Trophoblast cell (in vitro differentiated cells and primary cell): ENCODE measurements around the gene RALGAPA2.

ENCODE experiments used
- DNase-seq, 2 donors: peaks; one replicate each; pipeline ENCODE4 v3.0.0-alpha.2; 2016
- H2AFZ ChIP-seq: 2 replicates; pipeline ENCODE4 v1.6.1; 2013; ENCODE audit warnings: low read length, moderate library complexity, mild to moderate bottlenecking; ENCODE audit not compliant: insufficient read depth, poor library complexity
- H2AK5ac ChIP-seq: 2 replicates; pipeline ENCODE4 v1.6.1; 2013; ENCODE audit warnings: mild to moderate bottlenecking, low read length
- H2BK120ac ChIP-seq: 2 replicates; pipeline ENCODE4 v1.6.1; 2013; ENCODE audit warnings: low read length, mild to moderate bottlenecking, moderate library complexity; ENCODE audit not compliant: insufficient read depth, poor library complexity
- H2BK12ac ChIP-seq: 2 replicates; pipeline ENCODE4 v1.6.1; 2013; ENCODE audit warnings: mild to moderate bottlenecking, low read length, moderate library complexity
- H2BK5ac ChIP-seq: 2 replicates; pipeline ENCODE4 v1.6.1; 2013; ENCODE audit warnings: low read length, low read depth, moderate library complexity, mild to moderate bottlenecking; ENCODE audit not compliant: poor library complexity
- H3K14ac ChIP-seq: 2 replicates; pipeline ENCODE4 v1.6.1; 2013; ENCODE audit warnings: mild to moderate bottlenecking, low read length
- H3K18ac ChIP-seq: 2 replicates; pipeline ENCODE4 v1.6.1; 2013; ENCODE audit warnings: mild to moderate bottlenecking, low read length
- H3K23ac ChIP-seq: 2 replicates; pipeline ENCODE4 v1.6.1; 2013; ENCODE audit warnings: low read length
- H3K27ac ChIP-seq: 2 replicates; pipeline ENCODE4 v1.5.1; 2013; ENCODE audit warnings: low read depth, mild to moderate bottlenecking, inconsistent platforms, low read length, moderate library complexity
- H3K27me3 ChIP-seq: 2 replicates; pipeline ENCODE4 v1.6.1; 2013; ENCODE audit warnings: inconsistent platforms, mild to moderate bottlenecking, low read length, moderate library complexity; ENCODE audit not compliant: insufficient read depth
- H3K36me3 ChIP-seq, 2 experiments: 1 replicate in 1 of 2; 2 replicates in 1 of 2; pipeline ENCODE4 v1.6.1; 2013; ENCODE audit warnings: low read length in 2 of 2, mild to moderate bottlenecking in 2 of 2, moderate library complexity in 1 of 2; ENCODE audit not compliant: insufficient read depth in 2 of 2, control insufficient read depth in 1 of 2
- H3K4ac ChIP-seq: 2 replicates; pipeline ENCODE4 v1.6.1; 2013; ENCODE audit warnings: low read depth, mild to moderate bottlenecking, low read length, moderate library complexity
- H3K4me1 ChIP-seq, 2 experiments: 1 replicate in 1 of 2; 2 replicates in 1 of 2; pipeline ENCODE4 v1.6.1; 2013; ENCODE audit warnings: low read length in 2 of 2, mild to moderate bottlenecking in 2 of 2, moderate library complexity in 1 of 2; ENCODE audit not compliant: insufficient read depth in 2 of 2, control insufficient read depth in 1 of 2
- H3K4me2 ChIP-seq: 2 replicates; pipeline ENCODE4 v1.6.1; 2013; ENCODE audit warnings: inconsistent platforms, mild to moderate bottlenecking, low read length, moderate library complexity
- H3K4me3 ChIP-seq: 2 replicates; pipeline ENCODE4 v1.5.1; 2013; ENCODE audit warnings: mild to moderate bottlenecking, low read depth, low read length, inconsistent platforms
- H3K79me1 ChIP-seq: one replicate; pipeline ENCODE4 v1.6.1; 2013; ENCODE audit warnings: low read length
- H3K79me2 ChIP-seq: 2 replicates; pipeline ENCODE4 v1.6.1; 2013; ENCODE audit warnings: low read length, mild to moderate bottlenecking; ENCODE audit not compliant: control insufficient read depth, insufficient read depth, poor library complexity
- H3K9ac ChIP-seq: 2 replicates; pipeline ENCODE4 v1.6.1; 2013; ENCODE audit warnings: mild to moderate bottlenecking, low read length
- H3K9me3 ChIP-seq: 2 replicates; pipeline ENCODE4 v1.6.1; 2013; ENCODE audit warnings: low read depth, mild to moderate bottlenecking, control low read depth, inconsistent platforms, low read length; ENCODE audit not compliant: insufficient read depth
- H4K12ac ChIP-seq: 2 replicates; pipeline ENCODE4 v1.6.1; 2013; ENCODE audit warnings: low read depth, mild to moderate bottlenecking, low read length, moderate library complexity
- H4K8ac ChIP-seq: 2 replicates; pipeline ENCODE4 v1.6.1; 2013; ENCODE audit warnings: low read depth, mild to moderate bottlenecking, low read length, moderate library complexity
- H4K91ac ChIP-seq: one replicate; pipeline ENCODE4 v1.6.1; 2013; ENCODE audit warnings: low read depth, mild to moderate bottlenecking, low read length, moderate library complexity
- WGBS: extraction: QIAGEN DNeasy Blood & Tissue Kit; methylation state at CpG from one replicate; pipeline ENCODE4 v1.1.7; 2013; ENCODE audit warnings: missing lambda C conversion rate; ENCODE audit not compliant: insufficient read length, insufficient coverage; ENCODE audit errors: extremely low coverage; 5-methylcytosine and 5-hydroxymethylcytosine counted together

The RALGAPA2 gene

GRCh38 chr20:20395903-20396568, 316.4 kb downstream of the RALGAPA2 start:
- H3K14ac ChIP-seq = no peak overlapping the region
- WGBS = no CpG with 5 or more reads among the region's 29 CpGs
- no peaks in the 10 kb centered on the region for H3K9me3 ChIP-seq
- H3K4me2 ChIP-seq = no peak overlapping the region
- no peaks in the 10 kb centered on the region for H3K79me1 ChIP-seq
- H2AFZ ChIP-seq = no peak overlapping the region
- H3K4me1 ChIP-seq = no peaks in the 10 kb centered on the region
- no peak overlapping the region for H3K9ac ChIP-seq
- no peak overlapping the region for H4K12ac ChIP-seq
- no peak overlapping the region for H4K91ac ChIP-seq
- no peak for DNase-seq
- H4K8ac ChIP-seq = no peak overlapping the region
- H2BK5ac ChIP-seq = no peak overlapping the region
- no peaks in the 10 kb centered on the region for H3K79me2 ChIP-seq
- H3K27ac ChIP-seq = no peak overlapping the region
- H3K4me3 ChIP-seq = peak overlapping the region; percentile 60
- no peak overlapping the region for H2AK5ac ChIP-seq
- H3K23ac ChIP-seq = no peak overlapping the region
- H2BK12ac ChIP-seq = no peak overlapping the region
- no peak overlapping the region for H3K4ac ChIP-seq
- H3K18ac ChIP-seq = no peak overlapping the region
- H2BK120ac ChIP-seq = no peak overlapping the region
- peaks cover 0 to 4% of the 10 kb centered on the region in 2 experiments for H3K36me3 ChIP-seq
- H3K27me3 ChIP-seq = no peaks in the 10 kb centered on the region

GRCh38 chr20:20395087-20395486, 317.4 kb downstream of the RALGAPA2 start:
- no peak overlapping the region for H3K4me2 ChIP-seq
- no peak overlapping the region for H3K4ac ChIP-seq
- peaks cover 0 to 4% of the 10 kb centered on the region in 2 experiments for H3K36me3 ChIP-seq
- no peaks in the 10 kb centered on the region for H3K27me3 ChIP-seq
- no peak overlapping the region for H3K14ac ChIP-seq
- H3K27ac ChIP-seq = no peak overlapping the region
- DNase-seq = no peak
- H3K4me3 ChIP-seq = peak overlapping the region; percentile 25
- H2BK120ac ChIP-seq = no peak overlapping the region
- H3K9ac ChIP-seq = no peak overlapping the region
- no peaks in the 10 kb centered on the region for H3K79me1 ChIP-seq
- H2AFZ ChIP-seq = no peak overlapping the region
- no peak overlapping the region for H4K8ac ChIP-seq
- no peak overlapping the region for H4K91ac ChIP-seq
- WGBS = no CpG with 5 or more reads among the region's 12 CpGs
- no peak overlapping the region for H2BK12ac ChIP-seq
- no peaks in the 10 kb centered on the region for H3K79me2 ChIP-seq
- H3K18ac ChIP-seq = no peak overlapping the region
- H4K12ac ChIP-seq = no peak overlapping the region
- no peaks in the 10 kb centered on the region for H3K4me1 ChIP-seq
- no peaks in the 10 kb centered on the region for H3K9me3 ChIP-seq
- H3K23ac ChIP-seq = no peak overlapping the region
- H2AK5ac ChIP-seq = no peak overlapping the region
- no peak overlapping the region for H2BK5ac ChIP-seq

- Histone ChIP-seq H3K27ac (no peak overlapping the region), H3K9me3 (no peaks in the 10 kb centered on the region), H2AK5ac (no peak overlapping the region), H3K23ac (no peak overlapping the region), H4K12ac (no peak overlapping the region), H3K36me3 (peaks cover 0 to 4% of the 10 kb centered on the region in 2 experiments), H3K27me3 (no peaks in the 10 kb centered on the region), H2AFZ (no peak overlapping the region), H3K18ac (no peak overlapping the region), H3K4ac (no peak overlapping the region), H2BK120ac (no peak overlapping the region), H4K8ac (no peak overlapping the region), H3K79me1 (no peaks in the 10 kb centered on the region), H3K4me1 (no peaks in the 10 kb centered on the region), H3K4me3 (no peak overlapping the region), H3K14ac (no peak overlapping the region), H3K9ac (no peak overlapping the region), H3K79me2 (no peaks in the 10 kb centered on the region), H4K91ac (no peak overlapping the region), H2BK5ac (no peak overlapping the region), H3K4me2 (no peak overlapping the region), H2BK12ac (no peak overlapping the region)
- peak; percentile 79 to 85 for DNase-seq
- WGBS = no CpG with 5 or more reads among the region's 20 CpGs
These were observed 319.0 kb downstream of the RALGAPA2 start for GRCh38 chr20:20393207-20394120.

- WGBS = no CpG with 5 or more reads among the region's 13 CpGs
- no peaks in the 10 kb centered on the region for H3K27me3 ChIP-seq
- no peak overlapping the region for H3K4me3 ChIP-seq
- H3K79me1 ChIP-seq = no peaks in the 10 kb centered on the region
- H3K36me3 ChIP-seq = peaks cover 0 to 4% of the 10 kb centered on the region in 2 experiments
- H2AFZ ChIP-seq = no peak overlapping the region
- no peak overlapping the region for H3K14ac ChIP-seq
- no peaks in the 10 kb centered on the region for H3K4me1 ChIP-seq
- no peak overlapping the region for H4K91ac ChIP-seq
- no peak overlapping the region for H4K12ac ChIP-seq
- no peak overlapping the region for H3K9ac ChIP-seq
- no peak for DNase-seq
- H3K27ac ChIP-seq = no peak overlapping the region
- H3K79me2 ChIP-seq = no peaks in the 10 kb centered on the region
- no peaks in the 10 kb centered on the region for H3K9me3 ChIP-seq
- H2BK120ac ChIP-seq = no peak overlapping the region
- H3K4ac ChIP-seq = no peak overlapping the region
- no peak overlapping the region for H3K23ac ChIP-seq
- no peak overlapping the region for H3K18ac ChIP-seq
- no peak overlapping the region for H2BK5ac ChIP-seq
- H3K4me2 ChIP-seq = no peak overlapping the region
- no peak overlapping the region for H2AK5ac ChIP-seq
- no peak overlapping the region for H2BK12ac ChIP-seq
- no peak overlapping the region for H4K8ac ChIP-seq
These were observed 320.7 kb downstream of the RALGAPA2 start for GRCh38 chr20:20391766-20392165.
